ENCODE measurements around the gene EXOG.

EXOG gene

GRCh38 chr3:38549082-38549481, 52.9 kb downstream of the EXOG start:
- DNase-seq = no peak

- peak; percentile 28 for DNase-seq
These were observed 53.3 kb downstream of the EXOG start for GRCh38 chr3:38549486-38549885.

- DNase-seq = peak; percentile 32
These were observed 54.1 kb downstream of the EXOG start for GRCh38 chr3:38549957-38550840.

- peak; percentile 18 for DNase-seq
These were observed 55.1 kb downstream of the EXOG start for GRCh38 chr3:38551026-38551832.

- DNase-seq = peak; percentile 17
These were observed 56.2 kb downstream of the EXOG start for GRCh38 chr3:38552364-38552763.

- DNase-seq = no peak
These were observed 56.9 kb downstream of the EXOG start for GRCh38 chr3:38553071-38553470.

GRCh38 chr3:38554127-38554827, 58.1 kb downstream of the EXOG start:
- peak; percentile 12 for DNase-seq

- peak; percentile 20 for DNase-seq
These were observed 59.2 kb downstream of the EXOG start for GRCh38 chr3:38555149-38555840.

- no peak for DNase-seq
These were observed 59.8 kb downstream of the EXOG start for GRCh38 chr3:38555926-38556325.

- DNase-seq = peak; percentile 28
These were observed 60.7 kb downstream of the EXOG start for GRCh38 chr3:38556640-38557358.

GRCh38 chr3:38558864-38559263, 62.7 kb downstream of the EXOG start:
- DNase-seq = no peak

GRCh38 chr3:38560284-38560683, 64.1 kb downstream of the EXOG start:
- peak; percentile 37 for DNase-seq

GRCh38 chr3:38560996-38561717, 65.0 kb downstream of the EXOG start:
- DNase-seq = no peak

GRCh38 chr3:38561746-38562466, 65.8 kb downstream of the EXOG start:
- no peak for DNase-seq

GRCh38 chr3:38562467-38562925, 66.4 kb downstream of the EXOG start:
- DNase-seq = no peak

- no peak for DNase-seq
These were observed 67.1 kb downstream of the EXOG start for GRCh38 chr3:38563070-38563885.

- DNase-seq = no peak
These were observed 67.7 kb downstream of the EXOG start for GRCh38 chr3:38563886-38564270.

- no peak for DNase-seq
These were observed 68.6 kb downstream of the EXOG start for GRCh38 chr3:38564631-38565338.
